ENCODE measurements around the gene SSH3.

The SSH3 gene

DNA sequence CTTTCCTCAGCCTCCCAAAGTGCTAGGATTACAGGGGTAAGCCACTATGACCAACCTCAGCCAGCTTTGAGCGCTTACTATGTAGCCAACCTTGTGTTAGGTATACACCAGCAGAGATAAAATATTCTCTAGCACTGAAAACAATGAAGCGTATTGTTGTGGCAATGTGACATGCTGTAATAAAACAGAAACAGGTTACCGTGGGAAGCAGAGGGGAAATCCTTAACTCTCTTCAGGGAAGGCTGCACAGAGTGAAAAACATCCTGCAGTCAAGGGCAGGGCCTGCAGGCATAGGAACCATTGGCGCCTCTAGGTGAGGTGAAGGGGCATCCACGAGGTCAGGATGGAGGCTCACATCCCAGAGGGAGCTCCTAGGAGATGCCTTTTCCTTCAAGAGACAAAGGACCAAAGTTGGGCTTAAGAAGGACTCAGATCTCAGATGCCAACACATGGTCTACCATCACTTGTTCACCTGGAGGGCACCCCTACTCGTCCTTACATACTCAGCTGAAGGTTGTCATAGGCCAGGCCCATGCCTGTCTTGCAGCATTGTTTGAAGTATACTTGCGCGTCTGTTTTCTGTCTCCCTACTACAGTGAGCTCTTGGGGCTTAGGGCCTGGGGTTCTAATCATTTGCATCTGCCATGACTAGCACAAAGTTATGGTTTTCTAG lies 42.1 kb downstream of the SSH3 start:
- no peak for DNase-seq (ENCODE audit: low read depth)
- no peak overlapping the region for H3K4me3 ChIP-seq (replicated peaks; ENCODE audit: low read depth, low read length)
- TF ChIP-seq, protein P1, sequence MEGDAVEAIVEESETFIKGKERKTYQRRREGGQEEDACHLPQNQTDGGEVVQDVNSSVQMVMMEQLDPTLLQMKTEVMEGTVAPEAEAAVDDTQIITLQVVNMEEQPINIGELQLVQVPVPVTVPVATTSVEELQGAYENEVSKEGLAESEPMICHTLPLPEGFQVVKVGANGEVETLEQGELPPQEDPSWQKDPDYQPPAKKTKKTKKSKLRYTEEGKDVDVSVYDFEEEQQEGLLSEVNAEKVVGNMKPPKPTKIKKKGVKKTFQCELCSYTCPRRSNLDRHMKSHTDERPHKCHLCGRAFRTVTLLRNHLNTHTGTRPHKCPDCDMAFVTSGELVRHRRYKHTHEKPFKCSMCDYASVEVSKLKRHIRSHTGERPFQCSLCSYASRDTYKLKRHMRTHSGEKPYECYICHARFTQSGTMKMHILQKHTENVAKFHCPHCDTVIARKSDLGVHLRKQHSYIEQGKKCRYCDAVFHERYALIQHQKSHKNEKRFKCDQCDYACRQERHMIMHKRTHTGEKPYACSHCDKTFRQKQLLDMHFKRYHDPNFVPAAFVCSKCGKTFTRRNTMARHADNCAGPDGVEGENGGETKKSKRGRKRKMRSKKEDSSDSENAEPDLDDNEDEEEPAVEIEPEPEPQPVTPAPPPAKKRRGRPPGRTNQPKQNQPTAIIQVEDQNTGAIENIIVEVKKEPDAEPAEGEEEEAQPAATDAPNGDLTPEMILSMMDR (IDR thresholded peaks at IDR 0.05; ENCODE audit: low read length, missing control alignments), result no peak

DNA sequence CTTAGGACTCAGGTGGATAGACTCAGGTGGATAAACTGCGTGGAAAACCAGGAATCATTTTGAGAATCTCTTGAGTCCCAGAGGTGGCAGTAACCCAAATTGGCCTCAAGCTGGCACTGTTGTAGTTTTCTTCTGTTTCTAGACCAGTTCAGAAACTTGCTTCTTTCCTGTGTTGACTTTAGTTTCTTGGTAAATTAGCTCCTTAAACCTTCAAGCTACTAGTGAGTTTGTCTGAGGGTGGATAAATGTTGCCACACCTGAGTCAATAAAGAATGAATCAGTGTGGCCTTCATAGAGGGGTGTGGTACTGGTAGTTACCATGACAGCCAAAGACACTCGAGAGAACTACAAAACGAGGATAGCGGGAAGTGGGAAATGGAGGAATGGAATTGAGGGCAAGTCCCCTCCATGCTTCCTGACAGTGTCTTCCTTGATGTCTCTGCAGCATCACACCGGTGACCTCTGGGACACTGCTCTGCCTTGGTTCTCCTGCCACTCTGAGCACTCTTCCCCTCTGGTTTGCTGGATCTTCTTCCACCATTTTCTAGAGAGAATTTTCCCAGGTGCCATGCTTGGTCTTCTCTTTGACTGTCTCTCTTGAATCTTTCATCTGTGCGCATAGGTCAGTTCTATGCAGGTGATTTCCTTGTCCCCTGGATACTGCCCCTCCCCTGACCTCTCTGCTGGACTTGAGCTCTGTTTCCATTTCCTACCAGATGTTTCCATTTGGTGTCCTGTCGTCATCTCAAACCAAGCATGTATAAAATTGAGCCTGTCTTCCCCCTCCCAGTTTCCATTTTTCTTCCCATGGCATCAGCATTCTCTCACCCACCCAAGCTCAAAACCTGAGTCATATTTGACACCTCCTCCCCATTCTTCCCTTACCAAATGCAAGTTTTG lies 42.8 kb downstream of the SSH3 start:
- DNase-seq (ENCODE audit: low read depth), result peak; percentile 82
- TF ChIP-seq, protein P1 (IDR thresholded peaks at IDR 0.05; ENCODE audit: low read length, missing control alignments), result peak; percentile 94
- no peak overlapping the region for H3K4me3 ChIP-seq (replicated peaks; ENCODE audit: low read depth, low read length)

DNA sequence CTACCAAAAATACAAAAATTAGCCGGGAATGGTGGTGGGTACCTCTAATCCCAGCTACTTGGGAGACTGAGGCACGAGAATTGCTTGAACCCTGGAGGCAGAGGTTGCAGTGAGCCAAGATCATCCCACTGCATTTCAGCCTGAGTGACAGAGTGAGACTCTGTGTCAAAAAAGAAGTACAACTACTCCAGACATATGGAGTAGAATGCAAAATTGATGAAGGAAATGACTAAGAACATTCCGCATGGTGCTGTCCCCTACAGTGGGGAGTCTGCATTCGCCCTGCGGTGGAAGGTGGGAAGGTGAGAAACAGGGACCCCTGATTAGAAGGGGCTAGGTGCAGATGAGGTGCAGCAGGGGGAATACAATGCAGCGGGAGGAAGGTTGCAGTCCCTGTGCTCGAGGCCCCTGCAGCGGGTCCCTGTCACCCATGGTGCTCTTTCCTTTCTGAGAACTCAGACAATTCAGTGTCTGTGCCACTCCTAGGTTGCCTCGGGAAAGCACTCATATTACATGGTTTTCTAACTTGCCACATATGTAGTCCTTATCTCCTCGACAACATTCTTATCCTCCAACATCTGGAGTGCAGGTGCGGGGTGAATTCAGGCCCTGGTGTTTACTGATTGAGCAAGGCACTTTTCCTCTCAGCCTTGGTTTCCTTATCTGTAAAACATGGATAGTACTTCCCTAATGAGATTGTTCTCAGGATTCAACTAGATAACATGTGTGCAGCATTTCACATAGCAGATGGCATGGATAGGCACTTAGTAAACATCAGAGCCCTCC lies 44.8 kb downstream of the SSH3 start:
- DNase-seq (ENCODE audit: low read depth), result no peak
- H3K4me3 ChIP-seq (replicated peaks; ENCODE audit: low read depth, low read length), result no peak overlapping the region
- TF ChIP-seq, protein P1 (IDR thresholded peaks at IDR 0.05; ENCODE audit: low read length, missing control alignments), result no peak

DNA sequence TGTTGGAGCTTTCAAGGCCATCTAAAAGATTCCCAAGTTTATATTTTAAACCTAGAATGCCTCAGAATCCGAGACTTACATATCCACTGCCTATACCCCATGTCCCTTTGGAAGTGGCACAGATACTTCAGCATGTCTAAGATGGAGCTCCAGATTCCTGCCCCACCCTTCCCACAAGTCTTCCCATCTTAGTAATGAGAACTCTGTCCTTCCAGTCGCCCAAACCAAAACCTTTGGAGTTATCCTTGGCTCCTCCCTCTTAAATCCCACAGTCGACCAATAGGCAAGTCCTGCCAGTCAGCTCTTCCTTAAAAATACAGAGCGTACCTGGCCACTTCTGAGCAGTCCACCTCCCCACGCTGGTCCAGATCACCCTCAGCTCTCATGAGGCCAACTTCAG lies 45.7 kb downstream of the SSH3 start:
- TF ChIP-seq, protein P1 (IDR thresholded peaks at IDR 0.05; ENCODE audit: low read length, missing control alignments), result no peak
- H3K4me3 ChIP-seq (replicated peaks; ENCODE audit: low read depth, low read length), result no peak overlapping the region
- DNase-seq (ENCODE audit: low read depth), result no peak

DNA sequence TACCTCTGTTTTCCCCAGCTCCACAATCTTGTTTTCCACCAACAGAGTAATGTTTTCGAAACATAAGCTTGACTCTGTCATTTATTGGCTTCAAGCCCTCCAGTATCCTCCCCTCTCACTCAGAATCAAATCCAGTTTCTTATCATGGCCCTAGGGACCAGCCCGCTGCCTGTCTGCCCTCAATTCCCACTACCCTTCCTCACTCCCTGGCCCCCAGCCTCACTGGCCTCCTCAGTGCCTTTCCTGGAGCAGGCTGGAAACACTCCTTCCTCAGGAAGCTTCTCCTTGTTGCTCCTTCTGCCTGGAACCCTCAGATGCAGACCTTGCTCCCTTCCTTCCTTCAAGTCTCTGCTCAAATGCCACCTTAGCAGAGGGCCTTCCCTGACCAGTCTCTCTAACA lies 46.1 kb downstream of the SSH3 start:
- H3K4me3 ChIP-seq (replicated peaks; ENCODE audit: low read depth, low read length), result no peak overlapping the region
- TF ChIP-seq, protein P1 (IDR thresholded peaks at IDR 0.05; ENCODE audit: low read length, missing control alignments), result no peak
- no peak for DNase-seq (ENCODE audit: low read depth)

DNA sequence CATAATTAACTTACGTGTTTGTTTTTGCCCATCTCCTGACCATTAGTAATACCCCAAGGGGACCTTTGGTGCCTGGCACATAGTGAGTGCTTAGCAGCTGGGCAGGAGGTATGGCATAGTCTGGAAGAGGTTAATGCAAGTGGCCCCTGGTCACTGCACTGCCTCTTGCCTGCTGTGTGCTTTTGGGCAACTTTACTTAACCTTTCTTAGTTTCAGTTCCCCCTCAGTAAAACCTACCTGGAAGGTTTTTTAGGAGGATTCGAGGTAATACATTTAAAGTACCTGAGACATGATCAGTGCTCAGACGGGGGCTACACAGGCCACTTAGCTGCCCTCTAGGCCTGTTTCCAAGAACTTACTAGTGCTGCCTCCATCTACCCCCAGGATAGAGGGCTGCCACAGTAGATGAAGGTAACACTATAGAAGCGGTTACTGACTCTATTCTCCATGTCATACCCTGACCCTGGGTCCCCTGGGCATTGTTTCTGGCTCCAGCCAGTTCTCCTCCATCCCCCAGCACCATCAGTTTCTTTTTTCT lies 46.7 kb downstream of the SSH3 start:
- no peak for DNase-seq (ENCODE audit: low read depth)

More for the DNA sequence above, 46.7 kb downstream of the SSH3 start:
- H3K4me3 ChIP-seq (replicated peaks; ENCODE audit: low read depth, low read length), result no peak overlapping the region
- TF ChIP-seq, protein P1 (IDR thresholded peaks at IDR 0.05; ENCODE audit: low read length, missing control alignments), result no peak

Measured in fibroblast of pulmonary artery (primary cell).